HepG2 (cell line): ENCODE data around the gene MAS1L. TPM values are rescaled to one million over a fixed set of nuclear protein-coding genes. Genes with fewer than 3 reads are reported as not detected.

Experiments used
- ATAC-seq: fragments of 200-7000 bp; cut with Tn5 transposase; 3 replicates; pipeline ENCODE4 v1.9.1; 2020; ENCODE audit warnings: mild to moderate bottlenecking, moderate library complexity
- BruUV-seq: library from RNA; stranded (reverse); fragments of 400-500 nt; replicated peaks from 2 replicates; lab custom pipeline; 2021; lab: Mats Ljungman, UMichigan
- CTCF ChIA-PET: fragments of 300-600 bp; formaldehyde crosslinking; extraction: SDS; loops from one replicate; lab custom pipeline; 2021; ENCODE audit warnings: low total read pairs, inconsistent platforms, low intra/inter-chr PET ratio; lab: Yijun Ruan, JAX
- POLR2A ChIA-PET: fragments of 350-600 bp; sonication (Branson Sonifier 250); formaldehyde crosslinking; loops from one replicate; lab custom pipeline; 2020; ENCODE audit warnings: antibody characterized with exemption, inconsistent platforms; lab: Yijun Ruan, JAX
- DNase-seq: peaks from one replicate; pipeline ENCODE4 v3.0.0-alpha.2; 2015; ENCODE audit warnings: low spot score
- FAIRE-seq: peaks from 3 replicates; lab custom pipeline; 2011; peaks lifted over from hg19 to GRCh38; lab: Jason Lieb, UNC
- H2AFZ ChIP-seq: one replicate; pipeline ENCODE4 v1.6.1; 2011; ENCODE audit warnings: low read length, inconsistent platforms
- H3K27ac ChIP-seq: fragments of 300-600 bp; 3 replicates; pipeline ENCODE4 v1.8.0; 2011; ENCODE audit warnings: mixed run types, mild to moderate bottlenecking, mixed read lengths, low read length, inconsistent platforms; ENCODE audit not compliant: insufficient read depth; ENCODE audit errors: extremely low read length
- H3K27me3 ChIP-seq, 2 experiments: fragments of 200-600 bp in 1 of 2; 2 replicates in 1 of 2; 3 replicates in 1 of 2; pipeline versions ENCODE4 v1.6.0 to v1.8.0; 2011; ENCODE audit warnings: low read length in 2 of 2, mild to moderate bottlenecking in 2 of 2, moderate library complexity in 2 of 2, inconsistent platforms in 1 of 2; ENCODE audit not compliant: insufficient read depth in 2 of 2, control insufficient read depth in 1 of 2
- H3K36me3 ChIP-seq, 2 experiments: fragments of 200-600 bp in 1 of 2; replicated peaks in 1 of 2; 2 replicates in 1 of 2; 3 replicates in 1 of 2; pipeline versions ENCODE4 v1.5.1 to v1.8.0; 2011; ENCODE audit warnings: low read length in 2 of 2, inconsistent platforms in 1 of 2; ENCODE audit not compliant: insufficient read depth in 2 of 2, control insufficient read depth in 1 of 2
- H3K4me1 ChIP-seq: 2 replicates; pipeline ENCODE4 v1.5.1; 2012; ENCODE audit warnings: low read length, inconsistent platforms; ENCODE audit not compliant: insufficient read depth
- H3K4me2 ChIP-seq: 2 replicates; pipeline ENCODE4 v1.6.0; 2011; ENCODE audit warnings: low read depth, low read length, inconsistent platforms
- H3K4me3 ChIP-seq, 3 experiments: fragments of 200-600 bp in 1 of 3; sonication (generic), shearing (Covaris generic) in 1 of 3; replicated peaks in 1 of 3; 2 replicates each; pipeline ENCODE4 v1.5.1; 2011 to 2016; ENCODE audit warnings: low read length in 3 of 3, inconsistent platforms in 2 of 3, low read depth in 2 of 3, mild to moderate bottlenecking in 2 of 3, control low read depth in 1 of 3, mixed read lengths in 1 of 3; ENCODE audit not compliant: insufficient read depth in 1 of 3
- H3K79me2 ChIP-seq: one replicate; pipeline ENCODE4 v1.6.1; 2011; ENCODE audit warnings: low read length, inconsistent platforms; ENCODE audit not compliant: insufficient read depth
- H3K9ac ChIP-seq: 2 replicates; pipeline ENCODE4 v1.6.0; 2011; ENCODE audit warnings: mild to moderate bottlenecking, low read depth, low read length, inconsistent platforms; ENCODE audit not compliant: insufficient read depth
- H3K9me3 ChIP-seq: 2 replicates; pipeline ENCODE4 v1.5.1; 2012; ENCODE audit warnings: mild to moderate bottlenecking, low read length
- H4K20me1 ChIP-seq: 2 replicates; pipeline ENCODE4 v1.6.0; 2011; ENCODE audit warnings: inconsistent platforms, mild to moderate bottlenecking, low read length, moderate library complexity; ENCODE audit not compliant: insufficient read depth
- ATF4 ChIP-seq, 2 experiments: fragments of 450-650 bp in 1 of 2; sonication (generic) in 1 of 2; formaldehyde crosslinking; IDR thresholded peaks; 2 replicates each; pipeline versions ENCODE4 v1.5.0 to v1.8.0; 2020 to 2022; ENCODE audit warnings: mild to moderate bottlenecking in 1 of 2, missing genetic modification reagents in 1 of 2
- EED ChIP-seq: sonication (generic); formaldehyde crosslinking; IDR thresholded peaks from 2 replicates; pipeline ENCODE4 v1.5.0; 2020; ENCODE audit warnings: mild to moderate bottlenecking, missing genetic modification reagents
- ZNF20 ChIP-seq: sonication (generic); formaldehyde crosslinking; IDR thresholded peaks from 2 replicates; pipeline ENCODE4 v1.4.0; 2020; ENCODE audit warnings: mild to moderate bottlenecking, moderate library complexity, missing genetic modification reagents
- ZNF274 ChIP-seq: sonication (generic); formaldehyde crosslinking; IDR thresholded peaks from 2 replicates; pipeline ENCODE4 v1.5.1; 2020; ENCODE audit warnings: mild to moderate bottlenecking, missing genetic modification reagents
- ZNF281 ChIP-seq: sonication (generic); formaldehyde crosslinking; IDR thresholded peaks from 2 replicates; pipeline ENCODE4 v1.4.0; 2020; ENCODE audit warnings: missing genetic modification reagents, borderline replicate concordance
- ZNF839 ChIP-seq: sonication (generic); formaldehyde crosslinking; IDR thresholded peaks from 2 replicates; pipeline ENCODE4 v1.4.0; 2020; ENCODE audit warnings: missing genetic modification reagents, mild to moderate bottlenecking, borderline replicate concordance
- WGBS: methylation state at CpG from one replicate; pipeline ENCODE4 v1.1.6; 2017; ENCODE audit warnings: low lambda C conversion rate; 5-methylcytosine and 5-hydroxymethylcytosine counted together
- in situ Hi-C: cut with HindIII; loops from 2 replicates; pipeline ENCODE4 v1.10.0; 2017; ENCODE audit warnings: low pct_unique_long_range_greater_than_20kb; ENCODE audit not compliant: extremely low pct_ligation_motif_present
- intact Hi-C: fragments of 100-400 bp; cut with micrococcal nuclease; formaldehyde crosslinking; loops from one replicate; pipeline ENCODE4 v1.10.0; 2022; ENCODE audit not compliant: unreplicated experiment
- polyA plus RNA-seq, 8 experiments: library from polyadenylated mRNA; depleted of rRNA in 3 of 8; stranded (reverse) in 7 of 8; unstranded in 1 of 8; fragments of >200 nt; fragmentation: Illumina TruSeq in 4 of 8; extraction: Trizol in 4 of 8; gene quantifications; 2 replicates each; pipeline versions ENCODE4 v1.2.1 to v1.2.3, GENCODE V29; 2011 to 2016; ENCODE audit warnings: low read depth in 4 of 8, missing spikeins in 1 of 8, mixed read lengths in 1 of 8; ENCODE audit not compliant: insufficient read depth in 1 of 8
- total RNA-seq, 5 experiments: library from RNA; depleted of rRNA; stranded (reverse); fragments of >200 nt; fragmentation: Illumina TruSeq; extraction: Trizol; gene quantifications; 2 replicates each; pipeline ENCODE4 v1.2.3, GENCODE V29; 2016; ENCODE audit warnings: low read depth in 1 of 5

MAS1L gene
- total and polyA plus RNA-seq, 2 of the 13 experiments (the other 11 are each of a cell fraction or from before 2014, with no cell fraction given) = not detected

GRCh38 chr6:29461021-29461814 lies 26.5 kb downstream of the MAS1L start:
- BruUV-seq = no TSS peak
- in situ Hi-C loops (no loop called here), intact Hi-C loops (no loop called here)
- 9% methylated on average over 5 of the region's 5 CpGs for WGBS
- DNase-seq (no peak), ATAC-seq (no peak), FAIRE-seq (no peak)
- Histone ChIP-seq H3K27ac (no peak overlapping the region), H3K9me3 (no peaks in the 10 kb centered on the region), H3K4me1 (no peaks in the 10 kb centered on the region), H4K20me1 (no peaks in the 10 kb centered on the region), H3K4me3 (no peak overlapping the region), H3K79me2 (no peaks in the 10 kb centered on the region), H2AFZ (no peak overlapping the region), H3K27me3 (peaks cover 0 to 15% of the 10 kb centered on the region in 2 experiments; a peak in 2 of 5 replicates), H3K9ac (no peak overlapping the region), H3K36me3 (no peaks in the 10 kb centered on the region), H3K4me2 (no peak overlapping the region)
- ChIA-PET CTCF (no interaction called here), POLR2A (no interaction called here)
- TF ChIP-seq ZNF274 (CRISPR knock-in tag) (no peak), ZNF20 (CRISPR knock-in tag) (no peak), EED (CRISPR knock-in tag) (no peak), ATF4 (CRISPR knock-in tag; IDR thresholded peaks at IDR 0.05) (no peak), ZNF839 (CRISPR knock-in tag) (no peak), ZNF281 (CRISPR knock-in tag) (no peak)
